ENCODE results near the gene MLNR.

GRCh38 chr13:49225223-49226042 lies 5.3 kb downstream of the MLNR start:
- TF ChIP-seq, protein P1, sequence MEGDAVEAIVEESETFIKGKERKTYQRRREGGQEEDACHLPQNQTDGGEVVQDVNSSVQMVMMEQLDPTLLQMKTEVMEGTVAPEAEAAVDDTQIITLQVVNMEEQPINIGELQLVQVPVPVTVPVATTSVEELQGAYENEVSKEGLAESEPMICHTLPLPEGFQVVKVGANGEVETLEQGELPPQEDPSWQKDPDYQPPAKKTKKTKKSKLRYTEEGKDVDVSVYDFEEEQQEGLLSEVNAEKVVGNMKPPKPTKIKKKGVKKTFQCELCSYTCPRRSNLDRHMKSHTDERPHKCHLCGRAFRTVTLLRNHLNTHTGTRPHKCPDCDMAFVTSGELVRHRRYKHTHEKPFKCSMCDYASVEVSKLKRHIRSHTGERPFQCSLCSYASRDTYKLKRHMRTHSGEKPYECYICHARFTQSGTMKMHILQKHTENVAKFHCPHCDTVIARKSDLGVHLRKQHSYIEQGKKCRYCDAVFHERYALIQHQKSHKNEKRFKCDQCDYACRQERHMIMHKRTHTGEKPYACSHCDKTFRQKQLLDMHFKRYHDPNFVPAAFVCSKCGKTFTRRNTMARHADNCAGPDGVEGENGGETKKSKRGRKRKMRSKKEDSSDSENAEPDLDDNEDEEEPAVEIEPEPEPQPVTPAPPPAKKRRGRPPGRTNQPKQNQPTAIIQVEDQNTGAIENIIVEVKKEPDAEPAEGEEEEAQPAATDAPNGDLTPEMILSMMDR (IDR thresholded peaks at IDR 0.05) = no peak
- no peak for TF ChIP-seq POLR2A (IDR thresholded peaks at IDR 0.05)

Measured in transverse colon (tissue), 3 donors.